Liver (tissue), 9 donors: ENCODE results near the gene PARD6A. TPM values are rescaled to one million over a fixed set of nuclear protein-coding genes. Genes with fewer than 3 reads are reported as not detected.

Experiments
- DNase-seq: peaks from one replicate; pipeline ENCODE4 v3.0.0-alpha.2; 2017; ENCODE audit warnings: low spot score
- H3K27ac ChIP-seq, 2 donors: one replicate each; pipeline ENCODE4 v1.7.0; 2013; ENCODE audit warnings: inconsistent platforms in 2 of 2, low read length in 2 of 2, control low read depth in 1 of 2, low read depth in 1 of 2, mild to moderate bottlenecking in 1 of 2
- H3K27me3 ChIP-seq, 4 donors: one replicate each; pipeline versions ENCODE4 v1.6.1 to v1.7.0; 2013; ENCODE audit warnings: low read length in 3 of 4, inconsistent platforms in 1 of 4, mild to moderate bottlenecking in 1 of 4, moderate library complexity in 1 of 4; ENCODE audit not compliant: control insufficient read depth in 4 of 4, insufficient read depth in 4 of 4
- H3K36me3 ChIP-seq, 4 donors: one replicate each; pipeline versions ENCODE4 v1.6.1 to v1.7.0; 2013; ENCODE audit warnings: low read length in 3 of 4, mild to moderate bottlenecking in 3 of 4, low read depth in 1 of 4, moderate library complexity in 1 of 4; ENCODE audit not compliant: control insufficient read depth in 4 of 4, insufficient read depth in 3 of 4
- H3K4me1 ChIP-seq, 4 donors: one replicate each; pipeline versions ENCODE4 v1.6.1 to v1.7.0; 2013; ENCODE audit warnings: low read length in 3 of 4, mild to moderate bottlenecking in 3 of 4, moderate library complexity in 1 of 4; ENCODE audit not compliant: control insufficient read depth in 4 of 4, insufficient read depth in 4 of 4
- H3K4me3 ChIP-seq, 3 donors: one replicate each; pipeline versions ENCODE4 v1.6.1 to v1.7.0; 2013; ENCODE audit warnings: low read length in 3 of 3, control low read depth in 1 of 3, low read depth in 1 of 3, mild to moderate bottlenecking in 1 of 3
- H3K9ac ChIP-seq, 2 donors: one replicate each; pipeline ENCODE4 v1.7.0; 2013; ENCODE audit warnings: low read length in 2 of 2, mild to moderate bottlenecking in 2 of 2, moderate library complexity in 2 of 2, control low read depth in 1 of 2, low read depth in 1 of 2
- H3K9me3 ChIP-seq, 4 donors: one replicate each; pipeline versions ENCODE4 v1.6.1 to v1.7.0; 2013; ENCODE audit warnings: low read length in 3 of 4; ENCODE audit not compliant: control insufficient read depth in 4 of 4
- EGR1 ChIP-seq, 2 donors: IDR thresholded peaks; 2 replicates each; pipeline ENCODE4 v1.6.1; 2016 to 2018; ENCODE audit warnings: antibody characterized with exemption in 2 of 2, low read depth in 2 of 2
- FOXA1 ChIP-seq: IDR thresholded peaks from 2 replicates; pipeline ENCODE4 v1.6.1; 2016; ENCODE audit warnings: antibody characterized with exemption
- FOXA2 ChIP-seq: IDR thresholded peaks from 2 replicates; pipeline ENCODE4 v1.6.1; 2016; ENCODE audit warnings: antibody characterized with exemption
- GABPA ChIP-seq, 2 donors: IDR thresholded peaks in 1 of 2; conservative IDR thresholded peaks in 1 of 2; 2 replicates each; pipeline ENCODE4 v1.6.1; 2016; ENCODE audit warnings: antibody characterized with exemption in 2 of 2, mild to moderate bottlenecking in 1 of 2, moderate library complexity in 1 of 2
- HNF4A ChIP-seq, 2 donors: conservative IDR thresholded peaks; 2 replicates each; pipeline ENCODE4 v1.6.1; 2016; ENCODE audit warnings: antibody characterized with exemption in 2 of 2, mild to moderate bottlenecking in 2 of 2
- HNF4G ChIP-seq: IDR thresholded peaks from 2 replicates; pipeline ENCODE4 v1.6.1; 2016; ENCODE audit warnings: antibody characterized with exemption
- JUND ChIP-seq, 2 donors: IDR thresholded peaks; 2 replicates each; pipeline ENCODE4 v1.6.1; 2016; ENCODE audit warnings: antibody characterized with exemption in 2 of 2
- MAX ChIP-seq: IDR thresholded peaks from 2 replicates; pipeline ENCODE4 v1.6.1; 2016; ENCODE audit warnings: antibody characterized with exemption
- NR2F2 ChIP-seq: IDR thresholded peaks from 2 replicates; pipeline ENCODE4 v1.6.1; 2016; ENCODE audit warnings: antibody characterized with exemption
- RAD21 ChIP-seq, 2 donors: IDR thresholded peaks; 2 replicates each; pipeline ENCODE4 v1.6.1; 2016; ENCODE audit warnings: antibody characterized with exemption in 2 of 2, mild to moderate bottlenecking in 2 of 2
- REST ChIP-seq: IDR thresholded peaks from 2 replicates; pipeline ENCODE4 v1.6.1; 2016; ENCODE audit warnings: antibody characterized with exemption, mild to moderate bottlenecking
- RXRA ChIP-seq, 2 donors: IDR thresholded peaks; 2 replicates each; pipeline ENCODE4 v1.6.1; 2017 to 2018; ENCODE audit warnings: antibody characterized with exemption in 2 of 2, mild to moderate bottlenecking in 1 of 2
- SP1 ChIP-seq: IDR thresholded peaks from 2 replicates; pipeline ENCODE4 v1.6.1; 2018; ENCODE audit warnings: antibody characterized with exemption, mild to moderate bottlenecking
- TAF1 ChIP-seq: conservative IDR thresholded peaks from 2 replicates; pipeline ENCODE4 v1.6.1; 2016; ENCODE audit warnings: antibody characterized with exemption, mild to moderate bottlenecking
- YY1 ChIP-seq: IDR thresholded peaks from 2 replicates; pipeline ENCODE4 v1.6.1; 2016; ENCODE audit warnings: antibody characterized with exemption, mild to moderate bottlenecking
- ZBTB33 ChIP-seq: IDR thresholded peaks from 2 replicates; pipeline ENCODE4 v1.6.1; 2016; ENCODE audit warnings: antibody characterized with exemption
- WGBS: extraction: QIAGEN DNeasy Blood & Tissue Kit; methylation state at CpG from one replicate; pipeline ENCODE4 v1.1.7; 2013; 5-methylcytosine and 5-hydroxymethylcytosine counted together
- polyA plus RNA-seq, 2 donors: library from polyadenylated mRNA; stranded (reverse) in 1 of 2; unstranded in 1 of 2; fragments of 200-250 nt in 1 of 2; fragments of >200 nt in 1 of 2; fragmentation: Nextera tagmentation in 1 of 2; extraction: Ambion mirVana in 1 of 2; gene quantifications; one replicate each; pipeline versions ENCODE4 v1.2.1 to v1.2.3, GENCODE V29; 2013 to 2015
- total RNA-seq, 2 donors: library from RNA; depleted of rRNA; stranded (reverse); fragments of >200 nt; gene quantifications; one replicate each; pipeline ENCODE4 v1.2.3, GENCODE V29; 2014
- TF ChIP-seq, protein P1 (sequence below): IDR thresholded peaks from 2 replicates; pipeline ENCODE4 v1.6.1; 2016; ENCODE audit warnings: antibody characterized with exemption
- TF ChIP-seq, protein P2 (sequence below): fragments of 150-350 bp; IDR thresholded peaks from 2 replicates; pipeline ENCODE4 v1.5.1; 2017; ENCODE audit warnings: improper control_type of control experiment, low read depth, low read length; ENCODE audit not compliant: missing input control
- donor health status: healthy.
- donor health status: healthy.
- donor health status: healthy.
- donor health status: healthy.
- donor health status: healthy.

The PARD6A gene
- total and polyA plus RNA-seq, 4 donors = 0.42 to 2.4 (median 1.8) TPM

GRCh38 chr16:67701420-67701819, 40.7 kb downstream of the PARD6A start:
- Histone ChIP-seq H3K4me3 (no peak overlapping the region), H3K27me3 (no peaks in the 10 kb centered on the region), H3K9me3 (no peaks in the 10 kb centered on the region), H3K36me3 (peaks cover 0 to 2% (median 2%) of the 10 kb centered on the region in 4 donors), H3K27ac (no peak overlapping the region), H3K4me1 (peaks cover 0 to 20% (median 9%) of the 10 kb centered on the region in 4 donors), H3K9ac (no peak overlapping the region)
- no peak for DNase-seq
- TF ChIP-seq FOXA2 (no peak), FOXA1 (no peak), REST (no peak), SP1 (no peak), HNF4A (conservative IDR thresholded peaks at IDR 0.05) (no peak), TAF1 (no peak), RAD21 (IDR thresholded peaks at IDR 0.05) (no peak), JUND (IDR thresholded peaks at IDR 0.05) (no peak), NR2F2 (no peak), RXRA (IDR thresholded peaks at IDR 0.05) (no peak)
- TF ChIP-seq, protein P1, sequence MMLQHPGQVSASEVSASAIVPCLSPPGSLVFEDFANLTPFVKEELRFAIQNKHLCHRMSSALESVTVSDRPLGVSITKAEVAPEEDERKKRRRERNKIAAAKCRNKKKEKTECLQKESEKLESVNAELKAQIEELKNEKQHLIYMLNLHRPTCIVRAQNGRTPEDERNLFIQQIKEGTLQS = no peak
- WGBS = 97% methylated on average over 1 of the region's 1 CpG

GRCh38 chr16:67702130-67702529, 41.4 kb downstream of the PARD6A start:
- TF ChIP-seq HNF4G (no peak), YY1 (no peak), HNF4A (conservative IDR thresholded peaks at IDR 0.05) (no peak), NR2F2 (no peak), REST (no peak), JUND (IDR thresholded peaks at IDR 0.05) (no peak), RAD21 (IDR thresholded peaks at IDR 0.05) (no peak), GABPA (IDR thresholded peaks at IDR 0.05 in 1 of 2, conservative IDR thresholded peaks at IDR 0.05 in 1 of 2) (no peak), FOXA1 (no peak), SP1 (no peak), RXRA (IDR thresholded peaks at IDR 0.05) (no peak), TAF1 (no peak), FOXA2 (no peak), MAX (no peak), ZBTB33 (no peak), EGR1 (IDR thresholded peaks at IDR 0.05; ENCODE audit: low read depth in 2 of 2) (no peak)
- TF ChIP-seq, protein P2, sequence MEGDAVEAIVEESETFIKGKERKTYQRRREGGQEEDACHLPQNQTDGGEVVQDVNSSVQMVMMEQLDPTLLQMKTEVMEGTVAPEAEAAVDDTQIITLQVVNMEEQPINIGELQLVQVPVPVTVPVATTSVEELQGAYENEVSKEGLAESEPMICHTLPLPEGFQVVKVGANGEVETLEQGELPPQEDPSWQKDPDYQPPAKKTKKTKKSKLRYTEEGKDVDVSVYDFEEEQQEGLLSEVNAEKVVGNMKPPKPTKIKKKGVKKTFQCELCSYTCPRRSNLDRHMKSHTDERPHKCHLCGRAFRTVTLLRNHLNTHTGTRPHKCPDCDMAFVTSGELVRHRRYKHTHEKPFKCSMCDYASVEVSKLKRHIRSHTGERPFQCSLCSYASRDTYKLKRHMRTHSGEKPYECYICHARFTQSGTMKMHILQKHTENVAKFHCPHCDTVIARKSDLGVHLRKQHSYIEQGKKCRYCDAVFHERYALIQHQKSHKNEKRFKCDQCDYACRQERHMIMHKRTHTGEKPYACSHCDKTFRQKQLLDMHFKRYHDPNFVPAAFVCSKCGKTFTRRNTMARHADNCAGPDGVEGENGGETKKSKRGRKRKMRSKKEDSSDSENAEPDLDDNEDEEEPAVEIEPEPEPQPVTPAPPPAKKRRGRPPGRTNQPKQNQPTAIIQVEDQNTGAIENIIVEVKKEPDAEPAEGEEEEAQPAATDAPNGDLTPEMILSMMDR = no peak
- TF ChIP-seq, protein P1 = no peak
- Histone ChIP-seq H3K4me3 (no peak overlapping the region), H3K9ac (no peak overlapping the region), H3K27ac (no peak overlapping the region), H3K36me3 (peaks cover 0 to 2% (median 2%) of the 10 kb centered on the region in 4 donors), H3K27me3 (no peaks in the 10 kb centered on the region), H3K4me1 (peaks cover 0 to 20% (median 9%) of the 10 kb centered on the region in 4 donors), H3K9me3 (no peaks in the 10 kb centered on the region)
- 97% methylated on average over 4 of the region's 4 CpGs for WGBS
- DNase-seq = no peak
